ENCODE measurements around the gene ME3.

DNA sequence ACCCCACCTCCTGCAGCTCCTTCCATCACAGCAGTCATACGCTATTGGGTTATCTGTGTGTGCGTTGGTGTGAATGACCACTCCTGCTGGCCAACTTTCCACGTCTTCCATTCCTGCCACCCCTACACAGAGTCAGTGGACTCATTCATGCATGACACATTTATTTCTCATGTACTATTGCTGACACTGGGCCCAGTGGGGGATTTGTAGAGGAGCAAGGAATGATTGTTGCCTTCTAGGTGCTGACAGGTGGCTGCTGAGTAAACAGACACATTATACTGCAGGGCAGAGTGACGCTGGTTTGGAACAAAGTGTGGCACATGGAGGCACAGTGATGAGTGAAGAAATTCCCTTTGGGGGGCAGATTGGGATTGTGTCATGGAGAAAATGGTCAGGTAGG lies 183.9 kb downstream of the ME3 start:
- TF ChIP-seq, protein P1, sequence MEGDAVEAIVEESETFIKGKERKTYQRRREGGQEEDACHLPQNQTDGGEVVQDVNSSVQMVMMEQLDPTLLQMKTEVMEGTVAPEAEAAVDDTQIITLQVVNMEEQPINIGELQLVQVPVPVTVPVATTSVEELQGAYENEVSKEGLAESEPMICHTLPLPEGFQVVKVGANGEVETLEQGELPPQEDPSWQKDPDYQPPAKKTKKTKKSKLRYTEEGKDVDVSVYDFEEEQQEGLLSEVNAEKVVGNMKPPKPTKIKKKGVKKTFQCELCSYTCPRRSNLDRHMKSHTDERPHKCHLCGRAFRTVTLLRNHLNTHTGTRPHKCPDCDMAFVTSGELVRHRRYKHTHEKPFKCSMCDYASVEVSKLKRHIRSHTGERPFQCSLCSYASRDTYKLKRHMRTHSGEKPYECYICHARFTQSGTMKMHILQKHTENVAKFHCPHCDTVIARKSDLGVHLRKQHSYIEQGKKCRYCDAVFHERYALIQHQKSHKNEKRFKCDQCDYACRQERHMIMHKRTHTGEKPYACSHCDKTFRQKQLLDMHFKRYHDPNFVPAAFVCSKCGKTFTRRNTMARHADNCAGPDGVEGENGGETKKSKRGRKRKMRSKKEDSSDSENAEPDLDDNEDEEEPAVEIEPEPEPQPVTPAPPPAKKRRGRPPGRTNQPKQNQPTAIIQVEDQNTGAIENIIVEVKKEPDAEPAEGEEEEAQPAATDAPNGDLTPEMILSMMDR (IDR thresholded peaks at IDR 0.05) = no peak
- no peak for TF ChIP-seq POLR2A (IDR thresholded peaks at IDR 0.05)
- no peak for TF ChIP-seq EP300 (IDR thresholded peaks at IDR 0.05)
